ENCODE measurements around the gene CYP3A7.

DNA sequence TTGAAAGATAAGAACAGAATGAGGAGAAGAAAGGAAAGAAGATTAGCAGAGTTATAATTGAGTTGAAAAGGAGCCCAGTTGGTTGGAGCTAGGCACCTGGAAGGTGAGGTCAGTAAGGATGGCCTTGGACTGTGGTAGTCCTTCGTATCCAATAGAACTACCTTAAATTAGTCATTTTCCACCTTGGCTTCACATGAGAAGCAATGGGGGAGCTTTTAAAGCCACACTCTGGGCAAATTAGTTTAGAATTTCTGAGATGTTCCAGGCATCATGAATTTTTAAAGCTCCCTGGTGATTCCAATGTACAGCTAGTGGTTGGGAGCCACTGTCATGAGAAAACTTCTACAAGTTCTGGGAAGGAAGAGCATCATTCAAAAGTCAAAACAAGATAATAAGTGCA is 27.9 kb downstream of the CYP3A7 start:
- TF ChIP-seq, protein P1, sequence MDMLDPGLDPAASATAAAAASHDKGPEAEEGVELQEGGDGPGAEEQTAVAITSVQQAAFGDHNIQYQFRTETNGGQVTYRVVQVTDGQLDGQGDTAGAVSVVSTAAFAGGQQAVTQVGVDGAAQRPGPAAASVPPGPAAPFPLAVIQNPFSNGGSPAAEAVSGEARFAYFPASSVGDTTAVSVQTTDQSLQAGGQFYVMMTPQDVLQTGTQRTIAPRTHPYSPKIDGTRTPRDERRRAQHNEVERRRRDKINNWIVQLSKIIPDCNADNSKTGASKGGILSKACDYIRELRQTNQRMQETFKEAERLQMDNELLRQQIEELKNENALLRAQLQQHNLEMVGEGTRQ (CRISPR knock-in tag; IDR thresholded peaks at IDR 0.05), result no peak
- no peak for TF ChIP-seq FOXJ3 (CRISPR knock-in tag; IDR thresholded peaks at IDR 0.05; ENCODE audit: borderline replicate concordance)
- no peak for TF ChIP-seq CTCF (IDR thresholded peaks at IDR 0.05)
- no peak for TF ChIP-seq ZNF121 (CRISPR knock-in tag; IDR thresholded peaks at IDR 0.05)
- TF ChIP-seq SMAD3 (CRISPR knock-in tag; IDR thresholded peaks at IDR 0.05; ENCODE audit: borderline replicate concordance), result no peak
- TF ChIP-seq ZNF138 (CRISPR knock-in tag; conservative IDR thresholded peaks at IDR 0.05), result no peak
- no peak for TF ChIP-seq E2F4 (CRISPR knock-in tag; IDR thresholded peaks at IDR 0.05; ENCODE audit: borderline replicate concordance, low read depth)
- TF ChIP-seq NFATC4 (CRISPR knock-in tag; IDR thresholded peaks at IDR 0.05), result no peak
- TF ChIP-seq JUN (CRISPR knock-in tag; IDR thresholded peaks at IDR 0.05), result no peak
- no peak for TF ChIP-seq MYBL2 (CRISPR knock-in tag; IDR thresholded peaks at IDR 0.05)
- no peak for TF ChIP-seq RELA (CRISPR knock-in tag; IDR thresholded peaks at IDR 0.05; ENCODE audit: borderline replicate concordance)

All from WTC11 (cell line).